ENCODE measurements around the gene TRAK1. TPM values are rescaled to one million over a fixed set of nuclear protein-coding genes. Genes with fewer than 3 reads are reported as not detected.

The TRAK1 gene
- total RNA-seq, 1 donor from 2014 or later = 21.2 TPM

- no peak for DNase-seq (ENCODE audit: low read depth in 2 of 2)
Observed at GRCh38 chr3:42204867-42205599, 113.9 kb downstream of the TRAK1 start.

- DNase-seq (ENCODE audit: low read depth in 2 of 2) = no peak
Observed at GRCh38 chr3:42205800-42206514, 114.8 kb downstream of the TRAK1 start.

GRCh38 chr3:42209917-42210316, 118.8 kb downstream of the TRAK1 start:
- no peak for DNase-seq (ENCODE audit: low read depth in 2 of 2)

GRCh38 chr3:42210726-42211125, 119.6 kb downstream of the TRAK1 start:
- DNase-seq (ENCODE audit: low read depth in 2 of 2) = no peak

GRCh38 chr3:42213417-42213816, 122.3 kb downstream of the TRAK1 start:
- no peak for DNase-seq (ENCODE audit: low read depth in 2 of 2)

GRCh38 chr3:42214064-42214463, 122.9 kb downstream of the TRAK1 start:
- DNase-seq (ENCODE audit: low read depth in 2 of 2) = no peak

- no peak for DNase-seq (ENCODE audit: low read depth in 2 of 2)
Observed at GRCh38 chr3:42214565-42215283, 123.6 kb downstream of the TRAK1 start.

- DNase-seq (ENCODE audit: low read depth in 2 of 2) = no peak
Observed at GRCh38 chr3:42216302-42216701, 125.1 kb downstream of the TRAK1 start.

GRCh38 chr3:42216931-42217333, 125.8 kb downstream of the TRAK1 start:
- DNase-seq (ENCODE audit: low read depth in 2 of 2) = peak in 1 of 2 donors; percentile 38

- DNase-seq (ENCODE audit: low read depth in 2 of 2) = no peak
Observed at GRCh38 chr3:42220436-42221121, 129.4 kb downstream of the TRAK1 start.

- no peak for DNase-seq (ENCODE audit: low read depth in 2 of 2)
Observed at GRCh38 chr3:42222942-42223693, 132.0 kb downstream of the TRAK1 start.

- no peak for DNase-seq (ENCODE audit: low read depth in 2 of 2)
Observed at GRCh38 chr3:42224178-42224577, 133.0 kb downstream of the TRAK1 start.

GRCh38 chr3:42224658-42225421, 133.7 kb downstream of the TRAK1 start:
- no peak for DNase-seq (ENCODE audit: low read depth in 2 of 2)

GRCh38 chr3:42225486-42226363, 134.6 kb downstream of the TRAK1 start:
- no peak for DNase-seq (ENCODE audit: low read depth in 2 of 2)

GRCh38 chr3:42226470-42227425, 135.6 kb downstream of the TRAK1 start:
- peak in 1 of 2 donors; percentile 19 for DNase-seq (ENCODE audit: low read depth in 2 of 2)

- DNase-seq (ENCODE audit: low read depth in 2 of 2) = peak; percentile 18 to 21
Observed at GRCh38 chr3:42228796-42229195, 137.6 kb downstream of the TRAK1 start.

GRCh38 chr3:42229266-42229941, 138.2 kb downstream of the TRAK1 start:
- DNase-seq (ENCODE audit: low read depth in 2 of 2) = no peak
